NCI-H1694 treated with DMSO at 0.1 percent for 48 hours (cell line): ENCODE measurements around the gene MIPOL1.

ENCODE experiments used
- DNase-seq: peaks from one replicate; lab custom pipeline; 2025; lab: John Stamatoyannopoulos, UW

The MIPOL1 gene

DNA sequence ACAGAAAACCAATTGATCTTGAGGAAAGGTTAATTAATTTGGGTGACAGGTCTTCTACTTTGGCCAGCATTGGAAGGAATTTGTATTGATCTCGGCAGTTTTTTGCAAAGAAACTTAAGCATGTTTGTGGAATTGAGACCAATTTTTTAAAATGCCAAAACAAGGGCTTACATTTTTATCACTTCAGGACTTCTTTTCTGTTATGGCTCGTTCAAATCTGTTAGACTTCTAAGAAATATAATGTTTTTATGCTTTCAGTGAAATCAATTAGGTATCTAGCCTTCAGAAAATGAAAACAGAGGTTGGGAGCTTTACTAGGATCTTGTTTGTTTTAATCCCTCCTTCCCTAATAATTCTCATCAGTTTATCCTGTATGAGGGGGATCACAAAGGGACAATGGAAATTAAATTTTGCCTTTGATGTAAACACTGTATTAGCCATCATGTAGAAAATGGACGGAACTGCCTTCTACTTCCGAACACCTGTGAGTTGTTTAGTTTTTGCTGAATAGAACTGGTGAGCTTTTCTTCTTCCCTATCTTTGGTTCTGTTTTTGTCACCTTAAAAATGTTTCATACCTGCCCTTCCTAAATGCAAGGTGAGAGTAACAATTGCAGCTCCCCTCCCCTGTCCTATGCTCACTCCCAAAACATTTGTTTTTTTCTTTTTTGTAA, 389.5 kb downstream of the MIPOL1 start:
- no peak for DNase-seq

DNA sequence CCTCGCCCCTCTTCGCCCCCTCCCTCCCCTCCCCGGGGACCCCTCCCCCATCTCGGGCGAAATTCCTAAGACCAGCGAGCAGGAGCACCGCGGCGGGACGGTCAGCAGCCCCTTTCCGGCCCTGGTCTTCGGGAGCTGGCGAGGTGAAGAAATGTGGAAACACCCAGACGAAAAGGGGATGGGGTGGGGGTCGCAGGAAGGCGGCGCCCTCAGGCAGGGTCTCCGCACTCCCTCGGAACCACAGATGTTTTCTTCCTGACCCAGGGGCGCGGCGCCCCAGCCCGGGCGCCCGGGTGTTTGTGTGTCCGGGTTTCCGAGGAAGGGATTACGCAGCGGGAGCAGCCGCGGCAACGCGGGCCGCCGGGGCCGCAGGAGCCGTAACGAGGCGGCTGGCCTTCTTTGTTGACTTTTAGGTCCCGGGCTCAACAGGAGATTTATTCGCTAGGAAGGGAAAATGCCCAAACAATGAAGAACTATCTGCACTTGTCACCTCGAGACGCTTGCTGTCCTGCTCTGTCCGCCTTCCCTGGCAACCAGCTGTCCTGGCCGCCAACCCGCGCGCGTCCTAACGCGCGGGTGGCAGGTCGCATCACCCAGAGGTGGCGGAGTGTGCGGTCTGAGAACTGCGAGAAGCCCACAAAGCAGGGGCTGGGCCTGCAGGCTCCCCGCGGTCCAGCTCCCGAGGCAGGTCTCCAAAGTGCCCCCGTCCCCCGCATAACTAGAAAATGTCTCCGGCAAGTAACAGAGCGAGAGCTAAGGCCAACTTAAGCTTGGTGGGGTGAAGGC, 390.3 kb downstream of the MIPOL1 start:
- no peak for DNase-seq

DNA sequence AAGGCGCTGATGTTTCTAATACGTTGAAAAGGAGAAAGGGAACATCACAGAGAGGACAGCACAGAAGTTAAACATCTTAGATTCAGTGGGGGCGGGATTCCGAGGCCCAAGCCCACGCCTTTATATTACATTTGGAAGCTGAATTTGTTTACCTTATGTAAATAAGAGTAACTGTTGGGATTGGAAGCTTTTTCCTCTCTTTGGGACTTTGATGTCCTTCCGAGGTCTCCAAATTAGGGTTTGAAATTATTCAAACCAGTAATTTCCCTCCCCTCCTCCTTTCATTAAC, 390.9 kb downstream of the MIPOL1 start:
- DNase-seq = no peak

DNA sequence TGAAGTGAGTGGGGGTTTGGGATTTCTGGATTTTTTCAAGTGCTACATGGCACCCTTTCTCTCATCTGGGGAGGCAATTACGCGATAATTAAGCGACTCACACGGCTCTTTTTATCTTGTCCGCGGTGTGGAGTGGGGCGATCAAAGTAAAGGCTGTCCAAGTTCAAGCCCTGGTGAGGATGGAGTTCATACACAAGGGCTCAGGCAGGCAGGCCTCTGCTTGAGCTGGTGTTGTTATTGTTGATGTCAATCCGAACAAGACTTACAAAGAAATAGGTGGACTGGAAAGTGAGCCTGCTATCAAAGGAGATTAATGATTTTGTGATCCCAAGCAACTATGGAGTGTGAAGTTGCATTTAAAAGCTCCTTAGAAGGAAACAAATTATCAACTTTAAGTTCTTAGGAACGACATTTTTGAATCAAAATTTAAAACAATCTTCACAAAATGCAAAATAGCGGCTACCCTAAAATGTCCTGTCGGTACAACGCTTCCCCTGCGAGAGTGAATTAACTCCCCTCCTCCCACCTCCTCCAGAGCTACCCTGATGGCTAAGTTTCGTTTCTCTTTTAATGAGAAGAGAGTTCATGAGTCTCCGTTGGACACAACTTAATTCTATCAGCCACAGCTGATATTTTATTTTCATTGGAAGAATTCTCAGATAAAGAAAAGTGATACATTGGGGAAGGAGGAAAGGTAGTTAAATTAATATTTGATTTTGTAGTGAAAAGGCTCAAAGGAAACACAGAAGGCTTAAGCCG, 391.4 kb downstream of the MIPOL1 start:
- DNase-seq = no peak

DNA sequence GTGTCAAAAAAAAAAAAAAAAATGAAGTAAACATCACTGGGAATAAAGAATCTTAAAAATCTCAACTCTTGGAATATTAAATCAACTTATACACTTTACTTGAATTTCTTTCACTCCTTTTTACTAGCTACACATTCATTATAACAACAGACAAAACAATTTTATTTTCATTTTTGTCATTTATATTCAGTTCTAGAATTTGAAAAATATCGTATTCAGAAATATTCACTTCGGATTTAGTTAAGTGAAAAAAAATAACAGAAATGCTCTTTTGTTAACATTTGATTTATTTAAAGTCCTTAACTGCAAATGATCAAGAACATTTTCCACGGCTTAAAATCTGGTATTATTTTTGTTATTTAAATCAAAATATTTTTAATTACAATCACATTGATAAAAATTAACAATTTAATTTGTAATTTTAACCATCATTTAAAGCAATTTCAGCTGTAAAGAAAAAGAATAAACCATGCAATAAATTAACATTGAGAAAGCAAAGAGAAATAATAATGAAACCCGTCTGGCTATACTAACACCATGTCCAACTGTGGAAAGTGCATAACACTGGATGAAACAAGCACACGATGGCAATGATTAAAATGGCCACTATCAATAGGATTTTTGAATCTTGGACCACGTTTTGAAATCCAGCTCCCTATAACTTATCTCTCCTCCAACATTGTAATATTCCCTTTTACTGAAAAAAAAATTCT, 392.1 kb downstream of the MIPOL1 start:
- no peak for DNase-seq

DNA sequence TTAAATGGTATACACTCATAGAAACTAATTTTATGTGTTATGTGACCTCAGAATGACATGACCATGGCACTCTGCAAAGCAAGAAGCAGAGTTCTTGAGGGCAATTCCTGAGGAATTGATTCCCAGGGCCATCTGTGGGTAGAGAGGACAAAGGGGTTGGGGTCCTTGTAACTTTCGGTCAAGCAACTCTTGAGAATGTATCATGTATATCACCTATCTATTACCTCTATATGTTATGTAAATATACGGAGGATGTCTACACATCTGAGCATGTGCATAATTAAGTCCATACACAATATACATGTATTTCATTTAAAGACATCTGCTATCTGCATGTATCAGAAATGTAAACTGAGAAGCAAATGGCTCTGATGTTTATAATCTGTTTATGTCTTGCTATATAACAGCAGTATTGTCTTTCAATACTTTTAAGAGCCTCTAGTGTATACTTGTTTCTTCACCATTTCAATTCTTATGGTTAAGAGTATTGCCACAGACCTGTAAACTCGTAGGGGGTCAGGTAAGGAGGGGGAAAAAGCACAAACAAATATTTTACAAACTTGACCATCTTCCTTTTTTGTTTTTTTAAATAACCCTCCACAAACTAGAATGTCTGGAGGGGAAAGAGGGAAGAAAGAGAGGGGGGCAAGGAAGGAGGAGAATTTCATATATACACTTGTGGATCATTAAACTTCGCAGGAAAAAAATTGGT, 392.8 kb downstream of the MIPOL1 start:
- no peak for DNase-seq

DNA sequence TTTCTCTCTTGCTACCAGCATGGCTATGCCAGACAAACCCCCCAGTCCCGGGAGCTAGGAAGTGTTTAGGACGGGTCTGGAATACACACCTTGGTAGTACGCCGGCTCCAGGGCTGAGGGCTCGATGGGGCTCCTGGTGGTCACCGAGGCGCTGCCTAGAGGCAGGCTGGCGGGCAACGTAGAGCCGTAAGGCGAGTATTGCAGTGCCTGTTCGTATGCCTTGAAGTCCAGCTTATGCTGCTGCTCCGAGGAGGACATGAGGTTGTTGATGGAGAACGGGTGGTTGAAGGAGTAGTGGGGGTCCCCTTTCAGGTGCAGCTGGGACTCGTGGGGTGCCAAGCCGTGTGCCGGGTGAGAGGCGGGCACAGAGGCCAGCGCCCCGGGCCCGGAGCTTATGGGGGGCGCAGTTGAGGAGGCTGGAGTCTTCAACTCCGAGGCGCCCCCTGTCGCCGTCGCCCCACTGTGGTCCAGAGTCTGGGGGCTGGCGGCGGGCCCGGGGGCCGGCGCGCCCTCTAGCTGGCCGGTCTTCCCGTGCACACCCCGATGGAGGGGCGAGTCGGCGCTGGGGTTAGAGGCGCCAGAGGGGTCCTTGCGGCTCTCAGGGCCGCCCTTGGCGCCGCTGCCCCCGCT, 393.7 kb downstream of the MIPOL1 start:
- no peak for DNase-seq

DNA sequence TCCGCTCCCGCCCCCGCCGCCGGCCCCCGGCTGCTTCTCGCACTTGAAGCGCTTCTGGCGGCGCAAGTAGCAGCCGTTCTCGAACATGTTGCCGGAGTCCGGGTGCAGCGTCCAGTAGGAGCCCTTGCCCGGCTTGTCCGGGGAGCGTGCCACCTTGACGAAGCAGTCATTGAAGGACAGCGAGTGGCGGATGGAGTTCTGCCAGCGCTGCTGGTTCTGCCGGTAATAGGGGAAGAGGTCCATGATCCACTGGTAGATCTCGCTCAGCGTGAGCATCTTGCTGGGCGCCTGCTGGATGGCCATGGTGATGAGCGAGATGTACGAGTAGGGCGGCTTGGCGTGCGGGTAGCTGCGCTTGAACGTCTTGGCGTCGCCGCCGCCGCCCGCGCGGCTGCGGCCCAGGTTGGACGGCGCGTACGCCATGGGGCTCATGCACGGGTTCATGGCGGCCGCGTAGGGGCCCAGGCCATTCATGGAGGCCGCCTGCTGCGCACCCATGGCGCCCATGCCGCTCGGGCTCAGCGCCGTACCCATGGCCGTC, 394.3 kb downstream of the MIPOL1 start:
- no peak for DNase-seq

DNA sequence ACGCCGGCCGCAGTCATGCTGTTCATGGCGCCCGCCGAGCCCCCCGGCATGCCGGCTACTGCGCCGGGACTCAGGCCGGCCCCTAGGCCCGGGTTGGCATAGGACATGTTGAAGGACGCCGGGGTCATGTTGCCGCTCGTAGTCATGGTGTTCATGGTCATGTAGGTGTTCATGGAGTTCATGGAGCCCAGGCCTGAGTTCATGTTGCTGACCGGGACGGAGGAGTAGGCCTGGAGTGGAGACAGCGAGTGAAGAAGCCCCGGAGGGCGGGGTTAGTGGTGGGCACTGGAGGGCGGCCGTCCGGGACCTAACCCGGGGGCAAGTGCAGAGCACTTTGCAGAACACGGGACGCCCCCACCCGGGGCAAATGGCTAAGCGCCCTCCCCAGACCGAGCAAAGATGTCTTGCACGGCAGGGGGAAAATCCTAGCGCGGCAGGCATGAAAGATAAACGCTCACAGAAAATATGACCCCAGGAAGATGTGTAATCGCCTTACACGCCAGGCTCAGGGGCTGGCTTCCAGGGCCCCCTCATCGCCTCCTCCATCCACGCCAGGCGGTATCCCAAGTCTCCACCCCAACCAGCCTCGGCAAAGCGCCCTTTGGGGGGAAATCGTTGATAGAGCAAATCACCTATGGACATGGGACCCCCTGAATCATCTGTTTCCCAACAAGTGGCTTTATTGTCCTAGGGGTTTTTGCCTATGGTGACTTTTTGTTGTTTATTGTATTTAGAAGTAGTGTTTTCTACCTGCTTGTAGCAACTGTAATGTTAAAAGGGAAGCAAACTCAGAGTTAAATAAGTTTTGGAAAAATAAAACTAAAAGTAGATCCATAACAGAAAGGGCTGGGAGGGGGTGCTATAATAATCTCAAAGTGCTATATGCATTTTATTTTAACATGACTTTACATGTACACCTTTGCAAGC, 395.0 kb downstream of the MIPOL1 start:
- no peak for DNase-seq

DNA sequence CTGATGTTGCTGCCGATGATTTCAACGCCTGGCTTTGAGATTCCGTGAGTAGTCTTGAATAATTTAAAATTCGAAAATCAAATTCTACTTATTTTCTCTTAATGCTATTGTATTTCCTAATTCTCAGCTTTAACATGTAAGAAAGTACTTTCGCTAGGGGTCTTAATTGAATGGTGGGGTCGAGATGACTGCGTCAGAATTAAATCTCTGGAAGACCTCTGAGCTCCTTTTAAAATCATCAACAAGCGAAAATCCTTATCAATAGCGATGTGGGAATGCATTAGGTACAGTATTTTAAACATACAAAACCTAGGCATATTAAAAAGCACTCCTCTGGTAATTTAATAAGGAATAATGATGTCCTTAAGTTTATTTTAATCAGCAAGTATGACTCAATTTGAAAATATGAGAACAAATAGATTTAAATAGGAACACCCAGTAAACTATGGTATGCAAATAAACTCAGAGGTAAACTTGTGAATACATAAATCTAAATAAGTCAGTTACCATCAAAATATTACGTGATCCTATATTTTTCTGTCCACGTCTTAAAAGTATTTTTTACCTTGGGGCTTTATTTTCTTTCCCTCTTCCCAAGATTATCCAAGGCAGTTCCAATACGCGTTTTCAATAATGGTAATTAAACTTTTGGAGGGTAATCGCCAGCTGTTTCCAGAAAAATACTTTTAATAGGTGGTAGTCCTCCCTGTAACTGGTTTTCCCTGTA, 395.9 kb downstream of the MIPOL1 start:
- no peak for DNase-seq

DNA sequence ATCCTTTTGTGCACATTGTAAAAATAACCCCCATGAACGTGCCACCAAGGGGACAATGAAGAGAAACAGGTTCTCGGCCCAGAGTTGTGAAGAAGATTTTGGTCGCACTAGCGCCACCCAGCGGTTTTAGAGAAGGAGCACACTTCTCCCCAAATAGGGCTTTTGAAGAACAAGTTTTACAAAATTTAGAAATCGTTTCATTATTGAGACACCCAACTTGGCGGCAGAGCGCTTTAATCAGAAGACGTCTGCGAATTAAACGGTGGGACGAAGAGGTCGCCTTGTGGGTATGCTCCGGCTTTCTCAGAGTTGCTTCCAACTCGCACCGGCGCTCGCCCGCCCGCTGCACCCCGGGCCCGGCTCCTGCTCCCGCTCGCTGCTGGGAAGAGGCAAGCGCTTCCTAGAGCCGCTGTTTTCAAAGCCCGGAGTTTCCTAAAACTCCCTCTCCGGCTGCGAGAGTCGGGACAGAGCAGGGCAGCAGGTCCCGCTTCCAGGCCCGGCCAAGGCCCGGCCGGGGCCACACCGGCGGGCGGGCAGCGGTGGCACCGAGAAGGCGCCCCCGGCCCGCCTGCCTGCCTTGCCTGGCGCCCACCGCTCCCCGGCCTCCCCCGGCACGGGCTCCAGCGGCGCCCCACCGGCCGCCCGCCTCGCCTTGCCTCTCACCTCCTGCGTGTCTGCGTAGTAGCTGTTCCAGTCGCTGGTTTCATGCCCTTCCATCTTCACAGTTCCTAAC, 396.7 kb downstream of the MIPOL1 start:
- DNase-seq = peak; percentile 93

DNA sequence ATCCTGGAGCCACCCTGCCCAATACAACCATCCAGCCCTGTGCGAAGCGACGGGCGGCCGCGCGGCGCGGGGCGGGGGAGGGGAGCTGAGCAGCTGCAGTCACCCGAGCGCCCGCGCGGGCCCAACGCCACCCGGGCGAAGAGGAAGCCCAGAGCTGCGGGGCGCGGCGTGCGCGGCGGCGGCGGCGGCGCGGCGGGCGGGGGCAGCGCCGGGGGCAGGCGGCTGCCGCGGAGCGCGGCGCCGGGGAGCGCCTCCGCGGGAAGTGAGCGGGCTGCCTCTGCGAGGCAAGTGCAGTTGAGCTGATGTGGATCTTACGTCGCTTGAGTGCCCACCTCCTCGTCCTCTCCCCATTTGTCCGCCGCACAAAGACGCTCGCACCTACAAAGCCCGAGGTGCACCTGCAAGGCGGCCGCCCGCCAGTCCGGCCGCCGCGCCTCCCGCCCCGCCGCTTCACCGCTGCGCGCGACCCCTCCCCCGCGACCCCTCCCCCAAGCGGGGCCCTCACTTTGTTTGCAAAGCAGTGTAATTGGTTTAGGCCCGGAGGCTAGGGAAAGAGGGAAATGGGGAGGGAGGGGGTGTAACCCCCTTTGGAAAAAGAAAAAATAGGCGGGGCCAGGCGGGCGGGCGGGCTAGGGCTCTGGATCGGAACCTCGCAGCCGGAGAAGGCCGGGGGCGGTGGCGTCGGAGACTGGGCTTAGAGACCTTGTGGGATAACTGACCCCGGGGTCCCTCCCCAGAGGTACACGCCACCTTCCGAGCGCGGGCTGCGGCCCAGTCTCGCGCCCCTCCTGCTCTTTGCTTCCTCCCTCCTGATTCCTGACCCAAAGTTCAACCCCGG, 397.5 kb downstream of the MIPOL1 start, which contains the start of the genes FOXA1 and TTC6:
FOXA1 (minus strand) TSS at position 279 of the 838 bp plus-strand sequence; CDS start at position 2, 277 bp downstream.
TTC6 (plus strand) TSS at position 659 of the 838 bp plus-strand sequence. CDS start 26,436 bp downstream, outside the sequence.
- DNase-seq = peak; percentile 63

DNA sequence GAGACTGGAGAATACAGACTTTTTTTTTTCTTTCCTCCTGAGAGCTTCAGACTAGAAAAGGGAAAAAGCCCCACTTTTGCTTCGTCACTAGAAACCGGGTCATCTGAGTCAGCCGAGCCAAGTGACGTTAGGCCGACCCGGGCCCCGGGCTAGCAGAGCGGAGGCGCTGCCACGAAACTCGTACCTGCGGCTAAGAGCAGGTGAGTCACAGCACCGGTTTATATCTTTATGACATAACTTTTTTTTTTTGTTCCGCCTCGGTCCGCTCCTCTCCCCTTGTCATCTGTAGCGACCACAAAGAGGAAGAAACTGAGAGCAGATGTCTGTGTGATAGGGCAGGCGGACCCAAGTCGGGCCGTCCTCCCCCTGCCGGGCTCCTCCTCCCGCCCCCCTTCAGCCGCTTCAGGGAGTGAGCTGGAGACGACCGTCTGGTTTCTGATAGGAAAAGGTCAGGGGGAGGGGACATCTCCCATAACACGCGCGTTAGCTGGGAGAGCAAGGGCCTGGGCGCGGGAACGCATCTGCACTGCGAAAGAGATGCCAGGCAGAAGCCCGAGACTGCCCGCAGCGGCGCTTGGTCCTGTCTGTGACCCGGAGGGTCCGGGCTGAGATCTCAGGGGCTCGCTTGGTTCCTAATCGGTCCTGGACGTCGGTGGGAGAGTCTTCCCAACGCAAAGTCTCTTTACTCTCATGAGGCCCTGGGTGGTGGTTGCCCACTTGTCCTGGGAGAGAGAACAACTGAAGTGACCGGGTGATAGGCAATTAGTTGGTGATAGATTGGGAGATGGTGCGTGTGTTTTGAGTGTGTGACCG, 398.3 kb downstream of the MIPOL1 start:
- DNase-seq = peak; percentile 88

DNA sequence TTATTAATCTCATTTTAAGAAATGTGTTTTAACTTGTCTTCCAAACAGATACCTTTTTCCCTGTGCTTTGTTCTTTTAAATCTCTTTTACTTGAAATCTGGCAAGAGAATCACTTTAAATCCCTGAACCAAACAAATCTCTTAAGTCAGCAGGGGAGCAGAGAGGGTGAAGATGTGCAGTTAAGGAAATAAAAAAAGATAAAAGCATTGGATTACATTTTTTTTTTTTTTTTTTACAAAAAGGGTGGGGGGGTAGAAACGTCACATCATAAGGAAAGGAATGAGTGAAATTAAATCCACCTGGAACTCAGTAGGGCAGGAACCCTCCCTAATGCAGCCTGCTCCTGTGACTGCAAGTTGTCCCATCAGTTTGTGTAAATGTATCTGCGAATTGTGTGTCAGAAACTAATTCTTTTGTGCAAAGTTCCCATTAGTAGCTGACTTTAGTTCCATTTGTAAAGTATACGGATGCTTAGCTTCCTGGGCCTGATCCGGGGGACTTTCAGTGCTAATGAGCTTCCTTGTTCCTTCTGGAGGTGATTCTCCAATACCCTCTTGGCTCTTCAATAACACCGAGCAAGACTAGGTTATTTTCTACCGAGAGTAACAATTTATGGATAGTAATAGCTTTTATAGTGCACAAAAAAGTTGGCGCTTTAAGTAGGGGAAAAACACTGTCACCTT, 399.2 kb downstream of the MIPOL1 start:
- no peak for DNase-seq

DNA sequence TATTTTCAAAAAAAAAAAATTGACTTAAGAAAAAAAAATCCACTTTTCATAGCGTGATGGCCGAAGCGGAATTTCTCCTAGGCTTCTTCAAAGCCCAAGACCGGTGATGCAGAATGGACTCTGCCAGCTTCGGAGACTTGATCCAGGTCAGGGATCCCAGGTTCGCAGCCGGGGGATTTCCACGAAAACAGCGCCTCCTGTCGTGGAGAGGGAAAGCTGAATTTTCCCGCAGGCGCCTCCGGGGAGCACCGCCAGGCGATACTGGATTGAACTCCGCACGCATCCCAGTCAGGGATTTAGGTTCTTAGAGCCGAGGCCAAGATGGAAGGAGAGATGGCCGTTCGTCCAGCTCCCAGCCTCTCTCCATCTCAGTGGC, 399.8 kb downstream of the MIPOL1 start:
- DNase-seq = no peak
